SH-SY5Y (cell line): ENCODE results near the gene GNS.

Source experiments
- GATA2 ChIP-seq: IDR thresholded peaks from 2 replicates; pipeline ENCODE4 v1.6.1; 2011; ENCODE audit warnings: mild to moderate bottlenecking, low read depth, low read length
- GATA3 ChIP-seq: IDR thresholded peaks from 2 replicates; pipeline ENCODE4 v1.6.1; 2011; ENCODE audit warnings: low read depth, mild to moderate bottlenecking, low read length, moderate library complexity

DNA sequence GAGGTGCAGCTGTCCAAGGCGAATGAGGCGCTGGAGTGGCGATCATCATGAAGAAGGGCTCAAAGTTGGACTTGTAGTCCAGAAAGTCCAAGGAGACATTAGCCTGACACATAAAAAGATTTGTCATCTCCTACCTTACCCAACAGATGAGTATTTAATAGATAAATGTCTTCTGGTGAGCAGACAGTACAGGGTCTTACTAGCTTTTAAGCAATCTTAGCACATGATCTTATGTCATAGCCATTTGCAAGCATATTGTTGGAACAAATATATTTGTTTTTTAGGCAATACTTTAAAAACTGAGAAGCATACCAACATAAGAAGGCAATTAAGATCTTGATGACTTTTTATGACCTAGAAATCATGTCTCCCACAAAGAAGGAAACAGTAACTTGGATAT lies 16.0 kb downstream of the GNS start:
- TF ChIP-seq GATA2 (no peak), GATA3 (no peak)
